NCI-H69 (cell line): ENCODE results near the gene NXNL1.

Source experiments
- DNase-seq: peaks from one replicate; lab custom pipeline; 2025; lab: John Stamatoyannopoulos, UW

NXNL1 gene

GRCh38 chr19:17455308-17456123 lies 5.2 kb downstream of the NXNL1 start:
- DNase-seq, result peak; percentile 29

- peak; percentile 52 for DNase-seq
Measured at GRCh38 chr19:17454576-17455071, 6.1 kb downstream of the NXNL1 start.

GRCh38 chr19:17451820-17452219 lies 8.9 kb downstream of the NXNL1 start:
- DNase-seq, result no peak

- no peak for DNase-seq
Measured at GRCh38 chr19:17450264-17451075, 10.3 kb downstream of the NXNL1 start.

- DNase-seq, result peak; percentile 40
Measured at GRCh38 chr19:17448131-17448967, 12.4 kb downstream of the NXNL1 start, which contains the start of gene TMEM221. Gene TMEM221 (minus strand): TSS chr19:17448668. CDS start chr19:17448462, 206 bp downstream.

GRCh38 chr19:17447704-17448130 lies 13.0 kb downstream of the NXNL1 start:
- no peak for DNase-seq

GRCh38 chr19:17445526-17446165 lies 15.1 kb downstream of the NXNL1 start:
- DNase-seq, result no peak

GRCh38 chr19:17441241-17442021 lies 19.3 kb downstream of the NXNL1 start:
- peak; percentile 43 for DNase-seq

- DNase-seq, result no peak
Measured at GRCh38 chr19:17436874-17437267, 23.9 kb downstream of the NXNL1 start.

- no peak for DNase-seq
Measured at GRCh38 chr19:17436094-17436873, 24.4 kb downstream of the NXNL1 start.

- DNase-seq, result no peak
Measured at GRCh38 chr19:17435218-17435617, 25.5 kb downstream of the NXNL1 start.

GRCh38 chr19:17431417-17431816 lies 29.3 kb downstream of the NXNL1 start:
- no peak for DNase-seq

- no peak for DNase-seq
Measured at GRCh38 chr19:17429641-17430113, 31.0 kb downstream of the NXNL1 start.

GRCh38 chr19:17424743-17425365 lies 35.9 kb downstream of the NXNL1 start:
- peak; percentile 88 for DNase-seq

GRCh38 chr19:17423429-17424208 lies 37.1 kb downstream of the NXNL1 start:
- DNase-seq, result no peak

- no peak for DNase-seq
Measured at GRCh38 chr19:17421942-17422341, 38.8 kb downstream of the NXNL1 start.

GRCh38 chr19:17420475-17420924 lies 40.2 kb downstream of the NXNL1 start:
- DNase-seq, result peak; percentile 48
